ENCODE data around the gene ERCC8. TPM values are rescaled to one million over a fixed set of nuclear protein-coding genes. Genes with fewer than 3 reads are reported as not detected.
"Not testable (repeated sequence)": the region's sequence is repeated elsewhere in the genome, so short reads cannot be mapped to it uniquely, and the experiment has no call there.

ERCC8 gene
- polyA plus RNA-seq, 1 donor from 2014 or later: 48.0 TPM

GRCh38 chr5:60872892-60873291 lies 72.0 kb downstream of the ERCC8 start:
- Histone ChIP-seq H3K4me2 (ENCODE audit: low read length) (no peak overlapping the region), H3F3A (ENCODE audit: insufficient read depth, low read length, poor library complexity, severe bottlenecking) (no peaks in the 10 kb centered on the region), H3K9me2 (ENCODE audit: insufficient read depth, low read length) (no peaks in the 10 kb centered on the region), H3K9ac (ENCODE audit: low read length) (no peak overlapping the region), H3K9me3 (ENCODE audit: low read length) (no peaks in the 10 kb centered on the region), H3K27me3 (ENCODE audit: insufficient read depth, low read depth, low read length) (no peaks in the 10 kb centered on the region), H4K20me1 (ENCODE audit: insufficient read depth) (no peaks in the 10 kb centered on the region), H2AFZ (ENCODE audit: low read depth, low read length) (no peak overlapping the region), H3K36me3 (ENCODE audit: insufficient read depth, low read length) (no peaks in the 10 kb centered on the region), H3K27ac (ENCODE audit: low read length) (no peak overlapping the region), H3K4me3 (ENCODE audit: low read length) (no peak overlapping the region), H3K79me2 (replicated peaks; ENCODE audit: insufficient read depth, low read length) (no peaks in the 10 kb centered on the region)
- TF ChIP-seq EZH2 (IDR thresholded peaks at IDR 0.05; ENCODE audit: borderline replicate concordance, insufficient read depth, low read length, poor library complexity, severe bottlenecking) (no peak), RAD21 (conservative IDR thresholded peaks at IDR 0.05) (no peak), EP300 (conservative IDR thresholded peaks at IDR 0.05; ENCODE audit: poor library complexity, severe bottlenecking) (no peak)

GRCh38 chr5:60870857-60871256 lies 74.0 kb downstream of the ERCC8 start:
- Histone ChIP-seq H3K79me2 (replicated peaks; ENCODE audit: insufficient read depth, low read length) (no peaks in the 10 kb centered on the region), H3K9me3 (ENCODE audit: low read length) (no peaks in the 10 kb centered on the region), H3K9me2 (ENCODE audit: insufficient read depth, low read length) (no peaks in the 10 kb centered on the region), H3K27ac (ENCODE audit: low read length) (no peak overlapping the region), H4K20me1 (ENCODE audit: insufficient read depth) (no peaks in the 10 kb centered on the region), H2AFZ (ENCODE audit: low read depth, low read length) (no peak overlapping the region), H3K27me3 (ENCODE audit: insufficient read depth, low read depth, low read length) (no peaks in the 10 kb centered on the region), H3K4me2 (ENCODE audit: low read length) (no peak overlapping the region), H3K9ac (ENCODE audit: low read length) (no peak overlapping the region), H3K36me3 (ENCODE audit: insufficient read depth, low read length) (no peaks in the 10 kb centered on the region), H3F3A (ENCODE audit: insufficient read depth, low read length, poor library complexity, severe bottlenecking) (no peaks in the 10 kb centered on the region), H3K4me3 (ENCODE audit: low read length) (no peak overlapping the region)
- TF ChIP-seq TAF1 (IDR thresholded peaks at IDR 0.05; ENCODE audit: low read depth): no peak
- no peak for TF ChIP-seq EP300 (conservative IDR thresholded peaks at IDR 0.05; ENCODE audit: poor library complexity, severe bottlenecking)
- TF ChIP-seq, protein P1, sequence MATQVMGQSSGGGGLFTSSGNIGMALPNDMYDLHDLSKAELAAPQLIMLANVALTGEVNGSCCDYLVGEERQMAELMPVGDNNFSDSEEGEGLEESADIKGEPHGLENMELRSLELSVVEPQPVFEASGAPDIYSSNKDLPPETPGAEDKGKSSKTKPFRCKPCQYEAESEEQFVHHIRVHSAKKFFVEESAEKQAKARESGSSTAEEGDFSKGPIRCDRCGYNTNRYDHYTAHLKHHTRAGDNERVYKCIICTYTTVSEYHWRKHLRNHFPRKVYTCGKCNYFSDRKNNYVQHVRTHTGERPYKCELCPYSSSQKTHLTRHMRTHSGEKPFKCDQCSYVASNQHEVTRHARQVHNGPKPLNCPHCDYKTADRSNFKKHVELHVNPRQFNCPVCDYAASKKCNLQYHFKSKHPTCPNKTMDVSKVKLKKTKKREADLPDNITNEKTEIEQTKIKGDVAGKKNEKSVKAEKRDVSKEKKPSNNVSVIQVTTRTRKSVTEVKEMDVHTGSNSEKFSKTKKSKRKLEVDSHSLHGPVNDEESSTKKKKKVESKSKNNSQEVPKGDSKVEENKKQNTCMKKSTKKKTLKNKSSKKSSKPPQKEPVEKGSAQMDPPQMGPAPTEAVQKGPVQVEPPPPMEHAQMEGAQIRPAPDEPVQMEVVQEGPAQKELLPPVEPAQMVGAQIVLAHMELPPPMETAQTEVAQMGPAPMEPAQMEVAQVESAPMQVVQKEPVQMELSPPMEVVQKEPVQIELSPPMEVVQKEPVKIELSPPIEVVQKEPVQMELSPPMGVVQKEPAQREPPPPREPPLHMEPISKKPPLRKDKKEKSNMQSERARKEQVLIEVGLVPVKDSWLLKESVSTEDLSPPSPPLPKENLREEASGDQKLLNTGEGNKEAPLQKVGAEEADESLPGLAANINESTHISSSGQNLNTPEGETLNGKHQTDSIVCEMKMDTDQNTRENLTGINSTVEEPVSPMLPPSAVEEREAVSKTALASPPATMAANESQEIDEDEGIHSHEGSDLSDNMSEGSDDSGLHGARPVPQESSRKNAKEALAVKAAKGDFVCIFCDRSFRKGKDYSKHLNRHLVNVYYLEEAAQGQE (IDR thresholded peaks at IDR 0.05; ENCODE audit: borderline replicate concordance): no peak
- TF ChIP-seq RAD21 (conservative IDR thresholded peaks at IDR 0.05): no peak
- TF ChIP-seq MXI1 (conservative IDR thresholded peaks at IDR 0.05; ENCODE audit: poor library complexity, severe bottlenecking): no peak
- no peak for TF ChIP-seq CTCF (IDR thresholded peaks at IDR 0.05; ENCODE audit: poor library complexity, severe bottlenecking)
- no peak for TF ChIP-seq EZH2 (IDR thresholded peaks at IDR 0.05; ENCODE audit: borderline replicate concordance, insufficient read depth, low read length, poor library complexity, severe bottlenecking)
- no peak for TF ChIP-seq POLR2AphosphoS5 (IDR thresholded peaks at IDR 0.05)
- TF ChIP-seq SMC3 (conservative IDR thresholded peaks at IDR 0.05; ENCODE audit: poor library complexity): no peak

GRCh38 chr5:60860572-60860971 lies 84.3 kb downstream of the ERCC8 start:
- H3K79me2 ChIP-seq (replicated peaks; ENCODE audit: insufficient read depth, low read length); H3K9me3 ChIP-seq (ENCODE audit: low read length); H3K27me3 ChIP-seq (ENCODE audit: insufficient read depth, low read depth, low read length); H3K36me3 ChIP-seq (ENCODE audit: insufficient read depth, low read length); H4K20me1 ChIP-seq (ENCODE audit: insufficient read depth); H3K27ac ChIP-seq (ENCODE audit: low read length); H3F3A ChIP-seq (ENCODE audit: insufficient read depth, low read length, poor library complexity, severe bottlenecking); H3K4me2 ChIP-seq (ENCODE audit: low read length); H3K9ac ChIP-seq (ENCODE audit: low read length); H3K9me2 ChIP-seq (ENCODE audit: insufficient read depth, low read length); H2AFZ ChIP-seq (ENCODE audit: low read depth, low read length); H3K4me3 ChIP-seq (ENCODE audit: low read length): not testable (repeated sequence)

Data from neural cell (in vitro differentiated cells).